Measurements from ENCODE around the gene JAKMIP1.

The JAKMIP1 gene

GRCh38 chr4:6180841-6181631 is 19.3 kb downstream of the JAKMIP1 start:
- DNase-seq (ENCODE audit: low spot score): no peak

- no peak for DNase-seq (ENCODE audit: low spot score)
These were observed 21.0 kb downstream of the JAKMIP1 start for GRCh38 chr4:6179362-6179761.

- DNase-seq (ENCODE audit: low spot score): no peak
These were observed 21.6 kb downstream of the JAKMIP1 start for GRCh38 chr4:6178757-6179156.

- DNase-seq (ENCODE audit: low spot score): no peak
These were observed 22.7 kb downstream of the JAKMIP1 start for GRCh38 chr4:6177587-6178197.

- DNase-seq (ENCODE audit: low spot score): no peak
These were observed 24.9 kb downstream of the JAKMIP1 start for GRCh38 chr4:6175426-6175825.

- DNase-seq (ENCODE audit: low spot score): no peak
These were observed 27.5 kb downstream of the JAKMIP1 start for GRCh38 chr4:6172927-6173200.

GRCh38 chr4:6172093-6172926 is 28.0 kb downstream of the JAKMIP1 start:
- no peak for DNase-seq (ENCODE audit: low spot score)

GRCh38 chr4:6169239-6169638 is 31.1 kb downstream of the JAKMIP1 start:
- DNase-seq (ENCODE audit: low spot score): no peak

GRCh38 chr4:6165766-6166165 is 34.6 kb downstream of the JAKMIP1 start:
- DNase-seq (ENCODE audit: low spot score): no peak

- DNase-seq (ENCODE audit: low spot score): no peak
These were observed 37.5 kb downstream of the JAKMIP1 start for GRCh38 chr4:6162885-6163284.

- no peak for DNase-seq (ENCODE audit: low spot score)
These were observed 38.4 kb downstream of the JAKMIP1 start for GRCh38 chr4:6161921-6162464.

GRCh38 chr4:6160536-6160935 is 39.8 kb downstream of the JAKMIP1 start:
- DNase-seq (ENCODE audit: low spot score): no peak

GRCh38 chr4:6157926-6158325 is 42.4 kb downstream of the JAKMIP1 start:
- no peak for DNase-seq (ENCODE audit: low spot score)

- no peak for DNase-seq (ENCODE audit: low spot score)
These were observed 44.2 kb downstream of the JAKMIP1 start for GRCh38 chr4:6155996-6156750.

- DNase-seq (ENCODE audit: low spot score): no peak
These were observed 45.5 kb downstream of the JAKMIP1 start for GRCh38 chr4:6154875-6155274.

GRCh38 chr4:6153874-6154273 is 46.5 kb downstream of the JAKMIP1 start:
- no peak for DNase-seq (ENCODE audit: low spot score)

GRCh38 chr4:6152869-6153705 is 47.3 kb downstream of the JAKMIP1 start:
- DNase-seq (ENCODE audit: low spot score): no peak

- no peak for DNase-seq (ENCODE audit: low spot score)
These were observed 50.2 kb downstream of the JAKMIP1 start for GRCh38 chr4:6150046-6150735.

GRCh38 chr4:6148506-6149205 is 51.7 kb downstream of the JAKMIP1 start:
- DNase-seq (ENCODE audit: low spot score): no peak

- no peak for DNase-seq (ENCODE audit: low spot score)
These were observed 52.9 kb downstream of the JAKMIP1 start for GRCh38 chr4:6147441-6147840.
